Activated CD4-positive, alpha-beta T cell treated with anti-CD3 and anti-CD28 coated beads, Interleukin-2, amount 50 U/mL, for 48 hours (primary cell): ENCODE data around the gene CDC20.
A peak's percentile ranks its signal among the peaks of the same experiment; 100 is the strongest.
"Not testable (repeated sequence)": the region's sequence is repeated elsewhere in the genome, so short reads cannot be mapped to it uniquely, and the experiment has no call there.

Experiments used
- DNase-seq, 2 experiments: peaks; one replicate each; pipeline ENCODE4 v3.0.0-alpha.2; 2020

The CDC20 gene

DNA sequence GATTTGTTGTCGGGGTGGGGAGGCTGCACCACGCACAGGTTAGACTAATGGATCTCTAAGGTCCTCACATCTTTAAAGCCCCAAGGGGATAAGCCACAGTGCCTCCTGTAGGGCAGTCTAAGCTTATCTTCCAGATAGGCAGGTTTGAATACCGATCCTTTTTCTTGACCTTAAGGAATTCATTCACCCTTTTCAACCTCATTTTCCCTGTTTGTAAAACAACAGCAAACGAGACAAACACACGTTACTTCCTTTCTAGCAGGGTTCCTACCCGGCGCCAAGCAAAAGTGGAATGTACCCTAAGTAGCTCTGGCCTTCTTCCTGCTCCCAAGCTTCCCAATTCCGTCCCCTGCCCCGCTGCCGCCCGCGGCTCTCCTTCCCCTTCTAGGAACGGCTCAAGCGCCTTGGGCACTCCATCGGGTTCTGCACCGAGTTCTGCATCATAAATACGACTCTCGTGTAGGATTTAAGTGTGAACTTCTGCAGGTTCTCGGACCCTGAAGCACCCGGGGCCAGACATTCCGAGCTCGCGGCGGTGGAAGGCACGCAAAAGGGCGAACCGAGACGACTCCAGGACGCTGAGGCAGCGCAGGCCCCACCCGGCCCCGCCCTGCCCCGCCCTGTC lies 548 bp upstream of the CDC20 start:
- DNase-seq, result peak; percentile 25 to 36

DNA sequence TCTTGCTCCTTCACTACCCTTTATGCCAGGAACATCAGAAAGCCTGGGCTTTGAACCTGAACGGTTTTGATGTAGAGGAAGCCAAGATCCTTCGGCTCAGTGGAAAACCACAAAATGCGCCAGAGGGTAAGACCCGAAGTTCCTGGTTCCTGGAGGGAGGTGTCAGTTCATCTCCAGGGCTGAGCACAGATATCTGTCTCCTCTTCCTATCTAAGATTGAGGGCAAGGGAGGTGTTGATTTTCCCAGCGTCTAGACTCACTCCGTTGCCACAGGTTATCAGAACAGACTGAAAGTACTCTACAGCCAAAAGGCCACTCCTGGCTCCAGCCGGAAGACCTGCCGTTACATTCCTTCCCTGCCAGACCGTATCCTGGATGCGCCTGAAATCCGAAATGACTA lies 915 bp downstream of the CDC20 start:
- DNase-seq, result no peak

GRCh38 chr1:43360616-43361015 lies 1.8 kb downstream of the CDC20 start:
- no peak for DNase-seq

DNA sequence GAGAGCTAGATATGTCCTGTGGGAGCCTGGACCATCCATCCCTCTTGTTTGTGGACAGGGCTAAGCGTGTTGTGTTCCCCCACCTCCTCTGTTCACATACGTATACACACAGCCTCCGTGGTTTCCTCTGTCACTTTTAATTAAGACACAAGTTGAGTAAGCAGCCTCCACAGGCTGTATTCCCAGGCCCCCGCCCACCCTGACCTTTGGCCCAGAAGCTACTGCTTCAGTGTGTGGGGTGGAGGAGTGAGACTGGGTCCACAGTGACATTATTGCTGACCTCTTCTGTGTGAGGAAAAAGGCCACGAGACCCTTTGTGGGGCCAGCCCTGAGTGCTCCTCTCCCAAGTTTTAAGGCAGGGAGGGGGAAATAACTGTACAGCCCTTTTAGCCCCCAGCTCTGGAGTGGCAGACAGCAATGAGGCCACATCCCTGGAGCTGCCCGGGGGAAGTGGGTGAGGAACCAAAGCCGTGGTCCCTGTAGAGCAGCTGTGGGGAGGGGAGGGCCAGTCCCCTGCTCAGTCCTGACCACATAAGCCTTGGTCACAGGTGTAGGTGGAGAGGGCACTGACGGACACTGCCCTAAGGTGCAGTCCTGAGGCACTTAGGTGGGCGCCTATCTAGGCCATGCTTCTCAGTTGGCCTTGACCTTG lies 4.6 kb downstream of the CDC20 start:
- DNase-seq, result peak in 1 of 2 experiments; percentile 20

DNA sequence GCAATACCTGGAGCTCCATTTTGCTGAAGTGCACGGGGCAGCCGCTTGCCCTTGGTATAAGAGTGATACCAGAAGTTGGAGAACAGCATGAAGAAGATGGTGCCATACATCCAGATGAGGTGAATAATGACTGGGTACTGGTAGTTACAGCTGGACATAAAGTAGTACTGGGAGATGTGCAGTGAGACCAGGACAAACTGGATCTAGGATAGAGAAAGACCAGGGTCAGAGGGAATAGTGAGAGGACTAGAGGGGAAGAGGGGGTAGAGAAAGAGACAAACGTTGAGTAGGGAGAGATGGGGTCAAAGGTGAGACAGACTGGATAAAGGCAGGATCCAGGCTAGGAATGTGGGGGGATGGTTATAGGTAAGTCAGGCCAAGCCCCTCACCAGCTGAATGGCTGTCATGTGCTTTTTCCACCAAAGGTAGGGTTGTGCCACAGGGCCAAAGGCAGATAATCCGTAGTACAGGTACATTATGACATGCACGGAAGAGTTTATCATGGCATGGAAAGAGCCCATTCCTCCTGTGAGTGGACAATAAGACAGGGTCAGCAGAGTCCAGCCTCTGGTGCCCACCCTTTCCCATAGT lies 5.2 kb downstream of the CDC20 start:
- DNase-seq, result no peak

- DNase-seq, result no peak
Observed at GRCh38 chr1:43365678-43366077, 6.9 kb downstream of the CDC20 start.

- DNase-seq, result peak; percentile 18 to 40
Observed at GRCh38 chr1:43366179-43366578, 7.4 kb downstream of the CDC20 start.

- DNase-seq, result no peak
Observed at GRCh38 chr1:43366601-43367025, 7.8 kb downstream of the CDC20 start.

DNA sequence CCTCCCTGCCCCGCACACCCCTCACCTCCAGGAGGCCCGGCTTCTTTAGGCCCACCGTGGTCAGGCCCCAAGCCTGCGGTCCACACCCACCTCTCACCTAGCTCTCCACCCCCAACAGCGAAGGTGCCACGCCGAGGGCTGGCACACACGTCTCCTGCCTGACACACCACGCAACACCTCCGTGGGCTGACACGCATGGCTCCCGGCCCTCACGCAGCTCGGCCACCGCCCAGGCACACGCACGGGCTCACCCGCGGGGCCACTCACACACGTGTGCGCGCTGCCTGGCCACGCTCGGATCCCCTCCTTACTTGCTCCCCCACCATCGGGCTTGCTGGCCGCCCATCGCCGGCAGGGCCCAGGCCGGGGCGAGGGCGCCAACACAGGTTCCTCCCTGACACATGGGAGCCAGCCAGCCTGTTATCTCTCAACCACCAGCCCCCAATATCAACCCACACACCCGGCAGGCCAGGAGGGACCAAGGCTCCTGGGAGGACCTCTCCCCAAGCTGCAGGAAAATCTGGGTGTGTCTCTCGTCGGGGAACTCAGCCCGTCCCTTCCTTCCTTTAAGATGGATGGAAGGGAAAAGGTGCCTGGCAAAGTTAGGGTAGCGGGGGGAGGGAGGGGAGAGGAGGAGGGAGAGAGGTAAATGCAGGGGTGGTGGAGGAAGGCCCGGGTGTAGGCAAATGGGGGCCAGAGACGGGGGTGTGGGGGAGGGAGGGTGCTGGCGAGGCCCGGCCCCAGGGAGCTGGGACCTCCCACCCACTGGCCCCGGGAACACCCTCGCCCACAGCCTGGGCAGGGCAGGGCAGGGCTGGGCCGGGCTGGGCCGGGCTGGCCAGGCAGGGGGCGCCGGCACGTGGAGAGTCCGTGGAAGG lies 8.5 kb downstream of the CDC20 start:
- DNase-seq, result peak; percentile 39 to 44

DNA sequence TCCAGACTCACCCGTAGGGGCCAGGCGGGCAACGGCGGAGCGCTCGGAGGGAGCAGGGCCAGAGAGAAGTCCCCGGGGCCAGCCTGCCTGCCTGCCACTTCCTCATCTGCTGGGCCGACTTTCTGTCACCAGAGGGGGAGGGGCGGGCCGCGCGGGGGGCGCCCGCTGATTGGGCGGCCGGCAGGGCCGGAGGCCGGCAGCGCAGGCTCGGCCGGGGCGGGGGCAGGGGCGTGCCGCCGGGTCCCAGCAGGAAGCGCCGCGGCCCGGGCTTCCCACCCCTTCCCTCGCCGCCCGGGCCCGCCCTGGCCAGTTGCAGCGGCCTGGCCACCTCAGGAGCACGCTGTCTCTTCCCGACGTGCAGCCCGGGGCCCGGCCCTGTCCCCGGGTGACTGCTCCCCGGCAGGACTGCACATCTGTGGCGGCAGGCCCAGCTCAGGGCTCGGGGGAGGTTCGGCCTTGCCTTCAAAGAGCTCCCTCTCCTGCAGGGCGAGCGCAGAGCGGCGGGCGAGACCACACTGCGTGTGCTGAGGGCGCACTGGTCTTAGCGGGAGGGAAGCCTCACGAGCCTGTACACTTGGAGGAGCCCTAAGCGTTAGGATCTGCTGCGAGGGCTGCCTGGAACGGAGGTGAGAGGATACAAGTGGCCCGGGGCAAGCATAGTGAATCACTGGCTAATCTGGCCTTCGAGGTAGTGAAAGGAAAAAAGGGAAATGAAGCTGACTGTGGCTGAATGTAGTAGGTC lies 9.3 kb downstream of the CDC20 start, which contains the start of gene ELOVL1:
ELOVL1 (minus strand) TSS at position 108 of the 742 bp plus-strand sequence. CDS start 2,402 bp downstream, outside the sequence.
- peak; percentile 91 to 92 for DNase-seq

GRCh38 chr1:43368646-43369020 lies 9.9 kb downstream of the CDC20 start:
- no peak for DNase-seq

DNA sequence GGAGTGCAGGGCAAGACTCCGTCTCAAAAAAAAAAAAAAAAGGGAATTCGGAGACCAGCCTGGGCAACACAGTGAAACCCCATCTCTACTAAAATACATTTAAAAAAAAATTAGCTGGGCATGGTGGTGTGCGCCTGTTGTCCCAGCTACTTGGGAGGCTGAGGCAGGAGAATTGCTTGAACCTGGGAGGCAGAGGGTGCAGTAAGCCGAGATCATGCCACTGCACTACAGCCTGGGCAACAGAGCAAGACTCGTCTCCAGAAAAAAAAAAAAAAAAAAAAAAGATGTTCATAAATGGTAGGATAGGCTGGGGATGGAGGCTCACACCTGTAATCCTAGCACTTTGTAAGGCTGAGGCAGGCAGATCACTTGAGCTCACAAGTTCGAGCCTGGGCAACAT lies 11.0 kb downstream of the CDC20 start:
- DNase-seq, result not testable (repeated sequence)

- DNase-seq, result no peak
Observed at GRCh38 chr1:43370564-43370963, 11.8 kb downstream of the CDC20 start.

DNA sequence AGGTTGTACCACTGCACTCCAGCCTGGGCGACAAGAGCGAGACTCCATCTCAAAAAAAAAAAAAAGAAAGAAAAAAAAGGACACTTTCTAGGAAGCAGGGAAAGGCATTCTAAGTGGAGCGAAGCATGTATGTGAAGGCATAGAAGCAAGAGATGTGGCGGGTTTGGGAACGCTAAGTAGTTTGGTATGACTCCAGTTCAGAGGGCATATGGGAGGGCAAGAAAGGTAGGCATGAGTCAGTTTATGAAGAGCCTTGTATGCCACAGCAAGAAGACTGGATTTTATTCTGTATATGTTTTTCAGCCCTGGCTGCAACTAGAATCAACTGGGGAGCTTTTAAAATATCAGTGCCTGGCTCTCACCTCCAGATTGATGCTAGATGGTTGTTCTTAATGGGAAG lies 13.4 kb downstream of the CDC20 start:
- DNase-seq, result no peak

- DNase-seq, result no peak
Observed at GRCh38 chr1:43373066-43373940, 14.5 kb downstream of the CDC20 start.

DNA sequence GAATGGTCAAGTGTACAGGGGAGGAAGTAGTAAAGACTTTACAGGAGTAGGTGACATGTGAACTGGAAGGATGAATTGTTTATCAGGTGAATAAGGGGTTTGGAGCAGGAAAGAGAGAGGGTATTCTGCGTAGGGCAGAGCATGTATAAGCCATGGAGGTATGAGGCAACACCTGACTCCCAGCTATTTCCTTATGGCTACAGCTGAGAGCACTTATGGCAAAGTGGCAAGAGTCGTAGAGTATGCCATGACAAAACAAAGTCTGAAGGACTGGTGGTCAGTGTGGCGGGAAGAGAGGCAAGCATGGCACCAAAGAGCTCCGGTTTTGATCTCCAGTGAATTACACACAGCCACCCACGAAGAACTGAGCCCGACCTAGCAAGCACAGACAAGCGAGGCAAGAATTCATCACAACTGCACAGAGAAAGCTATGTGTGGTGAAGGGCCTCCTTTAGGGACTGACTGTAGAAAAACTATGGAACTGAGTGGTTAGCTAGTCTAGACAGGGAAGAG lies 18.0 kb downstream of the CDC20 start:
- no peak for DNase-seq

GRCh38 chr1:43377831-43378230 lies 19.1 kb downstream of the CDC20 start:
- DNase-seq, result no peak

DNA sequence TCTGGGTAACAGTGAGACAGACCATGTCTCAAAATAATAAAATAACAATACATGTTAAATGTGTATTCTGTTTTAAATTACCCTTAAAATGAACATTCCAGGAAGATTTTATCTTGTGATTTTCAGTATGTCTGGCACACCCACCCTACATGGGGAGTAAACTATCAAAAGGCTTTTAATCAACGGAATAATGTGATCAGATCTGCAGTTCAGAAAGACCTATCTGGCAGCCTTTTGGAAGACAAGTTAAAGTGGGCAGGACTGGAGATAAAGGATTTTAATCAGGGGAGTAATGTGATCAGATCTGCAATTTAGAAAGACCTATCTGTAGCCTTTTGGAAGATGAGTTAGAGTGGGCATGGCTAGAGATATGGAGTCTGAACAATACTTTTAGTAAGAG lies 20.7 kb downstream of the CDC20 start:
- DNase-seq, result no peak

GRCh38 chr1:43381612-43382011 lies 22.8 kb downstream of the CDC20 start:
- DNase-seq, result no peak

DNA sequence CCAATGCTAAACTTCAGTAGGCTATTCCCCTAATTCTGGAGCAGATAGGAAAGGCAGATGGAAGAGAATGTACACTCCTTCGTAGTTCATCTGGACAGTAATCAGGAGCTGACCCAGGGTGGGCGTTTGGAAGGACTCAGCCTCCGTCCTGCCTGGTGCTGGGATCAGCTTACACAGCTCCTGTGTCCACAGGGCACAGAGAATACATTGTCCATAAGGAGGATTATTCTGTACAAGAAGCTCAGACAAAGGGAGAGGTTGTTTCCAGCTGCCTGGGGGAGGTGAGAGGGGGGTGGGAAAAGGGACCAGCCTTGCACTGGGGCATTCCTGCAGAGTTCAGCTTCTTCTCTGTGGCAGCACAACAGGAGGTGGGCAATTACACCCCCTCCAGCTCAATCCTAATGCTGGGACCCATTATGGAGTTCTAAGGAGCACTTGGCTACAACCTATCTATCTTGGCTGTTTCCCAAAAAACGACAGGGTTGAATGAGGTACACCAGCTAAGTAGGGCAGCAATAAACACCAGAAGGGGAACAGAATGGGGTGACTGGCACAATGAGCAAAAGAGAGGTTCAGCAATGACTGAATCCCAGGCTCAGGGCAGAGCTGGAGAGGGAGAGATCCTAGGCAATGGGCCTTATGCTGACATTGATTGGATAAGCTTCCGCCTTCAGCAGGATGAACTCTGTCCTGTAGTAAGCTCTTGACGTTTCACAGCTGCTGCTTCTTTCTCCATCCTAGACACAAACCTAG lies 23.4 kb downstream of the CDC20 start:
- no peak for DNase-seq

DNA sequence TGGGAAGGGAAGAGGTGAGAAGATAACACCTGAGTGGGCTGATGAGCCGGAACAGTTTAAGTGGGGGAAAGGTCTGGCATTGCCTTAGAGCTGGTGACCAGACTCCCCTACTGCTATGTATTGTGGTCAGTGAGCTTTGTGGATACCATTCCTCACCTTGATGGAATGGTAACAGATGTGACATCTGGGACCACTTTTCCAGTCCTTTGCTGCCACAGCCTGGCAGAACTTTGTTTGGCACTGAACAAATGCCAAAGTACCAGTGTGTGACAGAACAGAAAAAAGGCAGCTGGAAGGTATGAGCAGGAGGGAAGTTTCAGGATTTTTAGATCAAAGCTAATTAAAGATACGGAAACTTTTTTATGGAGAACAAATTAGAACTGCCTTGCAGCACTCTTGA lies 24.7 kb downstream of the CDC20 start:
- no peak for DNase-seq
